ENCODE measurements around the gene CDKAL1.

Gene CDKAL1

DNA sequence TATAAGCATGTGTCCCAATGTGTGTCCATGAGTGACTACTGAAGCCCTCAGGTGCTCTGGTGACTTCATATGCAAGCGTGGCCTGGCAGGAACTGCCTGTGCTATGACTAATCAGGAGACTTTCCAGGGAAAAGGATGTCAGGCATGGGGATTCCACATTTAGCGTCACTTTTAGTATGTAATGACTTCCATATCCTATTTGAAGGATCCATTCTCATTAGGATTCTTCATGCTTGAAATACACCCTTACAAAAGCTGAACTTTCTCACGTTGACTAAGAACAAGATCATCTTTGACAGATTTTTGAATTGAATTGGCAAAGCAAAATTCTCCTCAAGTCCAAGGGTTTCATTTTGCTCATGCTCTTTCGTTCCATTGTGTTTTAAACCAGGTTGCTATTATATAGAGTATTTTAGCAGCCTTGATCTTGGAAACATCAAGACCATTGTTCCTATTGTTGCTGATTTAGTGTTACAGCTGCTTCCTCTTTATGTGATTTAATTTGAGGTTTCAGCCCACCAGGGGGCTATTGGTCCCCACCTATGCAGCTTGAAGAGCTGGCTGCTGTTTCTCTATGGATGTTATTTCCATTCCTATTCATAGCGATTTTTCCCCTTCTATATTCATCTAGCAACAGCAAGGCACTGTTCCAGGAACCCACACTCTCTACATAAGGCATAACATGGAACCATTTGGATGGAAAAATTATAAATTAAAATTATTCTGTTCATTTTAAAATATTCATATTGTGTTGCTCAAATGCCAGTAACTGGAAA is 418.6 kb downstream of the CDKAL1 start:
- TF ChIP-seq ZNF274 (IDR thresholded peaks at IDR 0.05; ENCODE audit: low read depth, low read length), result no peak
- TF ChIP-seq SUZ12 (IDR thresholded peaks at IDR 0.05; ENCODE audit: extremely low read depth, insufficient read depth, insufficient read length), result no peak
- TF ChIP-seq YY1 (IDR thresholded peaks at IDR 0.05; ENCODE audit: insufficient read depth, insufficient read length), result no peak
- no peaks in the 10 kb centered on the region for H3K9me3 ChIP-seq (ENCODE audit: insufficient read depth, low read length)
- no peaks in the 10 kb centered on the region for H3K4me1 ChIP-seq (ENCODE audit: insufficient read depth, insufficient read length)
- H3K4me3 ChIP-seq (ENCODE audit: insufficient read length, low read depth), result no peak overlapping the region
- no peaks in the 10 kb centered on the region for H3K36me3 ChIP-seq (ENCODE audit: insufficient read depth, insufficient read length, low read length)
- H3K27me3 ChIP-seq (ENCODE audit: insufficient read depth, insufficient read length), result no peaks in the 10 kb centered on the region
- DNase-seq (ENCODE audit: low read depth, low spot score), result no peak
- H3K9ac ChIP-seq (ENCODE audit: insufficient read length, low read depth), result no peak overlapping the region

DNA sequence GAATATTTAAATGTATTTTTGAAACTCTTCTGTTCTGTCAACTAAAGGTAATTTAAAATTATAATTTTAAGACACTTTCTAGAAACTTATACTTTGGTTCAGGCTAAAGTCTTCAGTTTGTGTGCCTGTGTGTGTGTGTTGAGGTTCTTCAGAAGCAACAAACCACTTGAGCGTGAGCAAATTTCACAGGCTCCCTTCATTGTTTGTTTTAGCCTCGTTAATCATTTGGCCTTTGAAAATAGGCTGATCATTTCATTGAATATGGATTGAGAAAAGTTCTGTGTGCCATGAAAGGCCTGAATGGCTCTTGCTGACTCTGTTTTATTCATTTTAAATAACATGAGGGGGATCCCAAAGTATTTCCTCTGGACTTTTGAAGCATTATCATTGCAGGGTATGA is 420.1 kb downstream of the CDKAL1 start:
- no peak for DNase-seq (ENCODE audit: low read depth, low spot score)
- H3K4me3 ChIP-seq (ENCODE audit: insufficient read length, low read depth), result no peak overlapping the region
- no peaks in the 10 kb centered on the region for H3K36me3 ChIP-seq (ENCODE audit: insufficient read depth, insufficient read length, low read length)
- H3K27me3 ChIP-seq (ENCODE audit: insufficient read depth, insufficient read length), result no peaks in the 10 kb centered on the region
- H3K9ac ChIP-seq (ENCODE audit: insufficient read length, low read depth), result no peak overlapping the region
- H3K4me1 ChIP-seq (ENCODE audit: insufficient read depth, insufficient read length), result no peaks in the 10 kb centered on the region
- H3K9me3 ChIP-seq (ENCODE audit: insufficient read depth, low read length), result no peaks in the 10 kb centered on the region
- TF ChIP-seq ZNF274 (IDR thresholded peaks at IDR 0.05; ENCODE audit: low read depth, low read length) (no peak), YY1 (IDR thresholded peaks at IDR 0.05; ENCODE audit: insufficient read depth, insufficient read length) (no peak), SUZ12 (IDR thresholded peaks at IDR 0.05; ENCODE audit: extremely low read depth, insufficient read depth, insufficient read length) (no peak)

DNA sequence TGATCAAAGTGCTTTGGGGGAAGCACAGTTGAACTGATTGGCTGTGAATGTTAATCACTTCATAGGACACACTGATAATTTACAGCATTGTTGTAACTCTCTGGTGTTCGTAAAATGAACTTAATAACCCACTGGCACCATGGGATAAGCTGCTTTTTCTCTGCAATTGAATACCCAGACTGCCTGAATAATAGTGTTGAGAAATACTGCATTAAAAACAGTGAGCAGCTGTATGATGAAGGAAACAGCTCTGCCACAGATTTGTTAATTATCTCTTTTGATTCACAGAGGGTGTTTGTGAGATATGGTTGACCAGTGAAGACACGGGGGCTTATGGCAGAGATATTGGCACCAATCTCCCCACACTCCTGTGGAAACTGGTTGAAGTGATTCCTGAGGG is 420.9 kb downstream of the CDKAL1 start:
- H3K36me3 ChIP-seq (ENCODE audit: insufficient read depth, insufficient read length, low read length), result no peaks in the 10 kb centered on the region
- no peak for TF ChIP-seq YY1 (IDR thresholded peaks at IDR 0.05; ENCODE audit: insufficient read depth, insufficient read length)
- TF ChIP-seq ZNF274 (IDR thresholded peaks at IDR 0.05; ENCODE audit: low read depth, low read length), result no peak
- no peak for TF ChIP-seq SUZ12 (IDR thresholded peaks at IDR 0.05; ENCODE audit: extremely low read depth, insufficient read depth, insufficient read length)
- no peak overlapping the region for H3K9ac ChIP-seq (ENCODE audit: insufficient read length, low read depth)
- H3K9me3 ChIP-seq (ENCODE audit: insufficient read depth, low read length), result no peaks in the 10 kb centered on the region
- H3K27me3 ChIP-seq (ENCODE audit: insufficient read depth, insufficient read length), result no peaks in the 10 kb centered on the region
- no peak overlapping the region for H3K4me3 ChIP-seq (ENCODE audit: insufficient read length, low read depth)
- H3K4me1 ChIP-seq (ENCODE audit: insufficient read depth, insufficient read length), result no peaks in the 10 kb centered on the region
- no peak for DNase-seq (ENCODE audit: low read depth, low spot score)

DNA sequence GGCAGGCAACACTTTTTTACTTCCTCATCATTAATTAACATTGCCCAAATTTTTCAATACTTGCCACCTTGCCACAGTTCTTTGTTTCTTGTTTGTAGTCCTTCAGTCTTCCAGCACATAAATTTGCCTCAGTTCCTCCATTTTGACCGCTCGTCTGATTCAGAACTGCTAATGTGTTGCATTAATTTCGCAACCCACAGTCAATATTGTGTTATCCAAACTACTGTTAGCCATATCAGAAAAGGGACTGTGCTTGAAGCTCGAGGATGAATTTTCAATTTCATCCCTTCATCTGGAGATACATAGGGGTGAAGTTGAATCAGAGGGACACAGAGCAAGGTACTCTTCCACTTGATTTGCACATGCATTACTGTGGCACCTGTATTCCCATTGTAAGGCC is 421.5 kb downstream of the CDKAL1 start:
- TF ChIP-seq ZNF274 (IDR thresholded peaks at IDR 0.05; ENCODE audit: low read depth, low read length), result no peak
- TF ChIP-seq YY1 (IDR thresholded peaks at IDR 0.05; ENCODE audit: insufficient read depth, insufficient read length), result no peak
- TF ChIP-seq SUZ12 (IDR thresholded peaks at IDR 0.05; ENCODE audit: extremely low read depth, insufficient read depth, insufficient read length), result no peak
- H3K9ac ChIP-seq (ENCODE audit: insufficient read length, low read depth), result no peak overlapping the region

DNA sequence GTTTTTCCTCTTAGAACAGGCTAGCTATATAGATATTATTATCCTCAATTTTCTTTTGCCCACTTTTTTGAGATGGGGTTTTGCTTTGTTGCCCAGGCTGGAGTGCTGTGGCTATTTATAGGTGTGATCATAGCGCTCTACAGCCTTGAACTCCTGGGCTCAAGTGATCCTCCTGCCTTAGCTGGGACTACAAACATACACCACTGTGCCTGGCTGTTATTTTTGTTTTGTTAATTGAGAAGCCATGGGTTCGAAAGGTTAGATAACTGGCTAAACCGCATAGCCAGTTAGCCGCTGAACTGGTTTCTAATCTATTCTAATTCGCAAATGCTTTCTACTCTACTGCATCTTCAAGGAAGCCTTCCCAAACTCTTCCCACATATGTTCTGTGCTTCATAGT is 425.8 kb downstream of the CDKAL1 start:
- Histone ChIP-seq H3K4me1 (ENCODE audit: insufficient read depth, insufficient read length) (no peaks in the 10 kb centered on the region), H3K9me3 (ENCODE audit: insufficient read depth, low read length) (no peaks in the 10 kb centered on the region), H3K27me3 (ENCODE audit: insufficient read depth, insufficient read length) (no peaks in the 10 kb centered on the region), H3K4me3 (ENCODE audit: insufficient read length, low read depth) (no peak overlapping the region), H3K36me3 (ENCODE audit: insufficient read depth, insufficient read length, low read length) (no peaks in the 10 kb centered on the region), H3K9ac (ENCODE audit: insufficient read length, low read depth) (no peak overlapping the region)
- DNase-seq (ENCODE audit: low read depth, low spot score), result no peak
- TF ChIP-seq SUZ12 (IDR thresholded peaks at IDR 0.05; ENCODE audit: extremely low read depth, insufficient read depth, insufficient read length) (no peak), ZNF274 (IDR thresholded peaks at IDR 0.05; ENCODE audit: low read depth, low read length) (no peak), YY1 (IDR thresholded peaks at IDR 0.05; ENCODE audit: insufficient read depth, insufficient read length) (no peak)

More for the DNA sequence above, 421.5 kb downstream of the CDKAL1 start:
- no peak overlapping the region for H3K4me3 ChIP-seq (ENCODE audit: insufficient read length, low read depth)
- H3K4me1 ChIP-seq (ENCODE audit: insufficient read depth, insufficient read length), result no peaks in the 10 kb centered on the region
- H3K36me3 ChIP-seq (ENCODE audit: insufficient read depth, insufficient read length, low read length), result no peaks in the 10 kb centered on the region
- DNase-seq (ENCODE audit: low read depth, low spot score), result no peak
- no peaks in the 10 kb centered on the region for H3K27me3 ChIP-seq (ENCODE audit: insufficient read depth, insufficient read length)
- H3K9me3 ChIP-seq (ENCODE audit: insufficient read depth, low read length), result no peaks in the 10 kb centered on the region

DNA sequence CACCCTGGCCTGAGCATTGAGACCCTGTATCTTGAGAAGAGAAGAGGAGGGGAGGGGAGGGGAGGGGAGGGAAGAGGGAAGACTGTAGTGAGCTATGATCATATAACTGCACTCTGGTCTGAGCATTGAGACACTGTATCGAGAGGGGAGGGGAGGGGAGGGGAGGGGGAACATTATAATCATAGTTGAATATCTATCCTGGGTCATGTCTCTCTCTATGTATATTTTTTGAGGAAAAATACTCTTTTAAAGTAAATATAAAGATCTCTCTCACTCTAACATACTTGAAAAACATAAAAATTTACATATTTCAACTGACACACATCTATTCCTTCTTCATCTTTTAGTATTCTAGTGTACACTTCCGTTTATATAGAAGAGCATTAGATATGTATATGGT is 431.0 kb downstream of the CDKAL1 start:
- Histone ChIP-seq H3K27me3 (ENCODE audit: insufficient read depth, insufficient read length) (no peaks in the 10 kb centered on the region), H3K36me3 (ENCODE audit: insufficient read depth, insufficient read length, low read length) (no peaks in the 10 kb centered on the region), H3K4me3 (ENCODE audit: insufficient read length, low read depth) (no peak overlapping the region), H3K9ac (ENCODE audit: insufficient read length, low read depth) (no peak overlapping the region), H3K4me1 (ENCODE audit: insufficient read depth, insufficient read length) (no peaks in the 10 kb centered on the region), H3K9me3 (ENCODE audit: insufficient read depth, low read length) (peaks cover 9% of the 10 kb centered on the region; the same call in 1 of the 2 replicates)
- DNase-seq (ENCODE audit: low read depth, low spot score), result no peak
- TF ChIP-seq ZNF274 (IDR thresholded peaks at IDR 0.05; ENCODE audit: low read depth, low read length), result no peak
- no peak for TF ChIP-seq SUZ12 (IDR thresholded peaks at IDR 0.05; ENCODE audit: extremely low read depth, insufficient read depth, insufficient read length)
- TF ChIP-seq YY1 (IDR thresholded peaks at IDR 0.05; ENCODE audit: insufficient read depth, insufficient read length), result no peak

DNA sequence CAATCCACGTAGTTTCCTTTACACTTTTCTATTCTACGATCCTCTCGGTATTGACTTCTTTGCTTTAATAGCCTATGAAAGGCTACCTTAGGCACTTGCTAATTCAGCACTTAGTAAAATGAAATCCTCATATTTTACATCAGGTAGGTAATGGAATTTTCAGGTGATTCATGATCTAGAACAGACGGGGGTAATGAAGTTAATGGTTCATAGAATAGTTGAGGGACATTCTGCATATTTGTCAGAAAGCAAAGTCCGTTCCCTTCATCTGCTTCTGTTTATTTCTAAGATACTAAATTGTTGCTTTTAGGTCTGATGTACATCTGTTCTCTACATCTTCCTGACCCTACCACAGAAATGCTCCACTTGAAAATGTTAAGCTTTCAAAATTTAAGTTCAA is 431.7 kb downstream of the CDKAL1 start:
- H3K9ac ChIP-seq (ENCODE audit: insufficient read length, low read depth), result no peak overlapping the region
- no peak overlapping the region for H3K4me3 ChIP-seq (ENCODE audit: insufficient read length, low read depth)
- H3K9me3 ChIP-seq (ENCODE audit: insufficient read depth, low read length), result peaks cover 9% of the 10 kb centered on the region; the same call in 1 of the 2 replicates
- DNase-seq (ENCODE audit: low read depth, low spot score), result no peak
- no peaks in the 10 kb centered on the region for H3K36me3 ChIP-seq (ENCODE audit: insufficient read depth, insufficient read length, low read length)
- H3K27me3 ChIP-seq (ENCODE audit: insufficient read depth, insufficient read length), result no peaks in the 10 kb centered on the region
- no peaks in the 10 kb centered on the region for H3K4me1 ChIP-seq (ENCODE audit: insufficient read depth, insufficient read length)
- TF ChIP-seq SUZ12 (IDR thresholded peaks at IDR 0.05; ENCODE audit: extremely low read depth, insufficient read depth, insufficient read length) (no peak), YY1 (IDR thresholded peaks at IDR 0.05; ENCODE audit: insufficient read depth, insufficient read length) (no peak), ZNF274 (IDR thresholded peaks at IDR 0.05; ENCODE audit: low read depth, low read length) (no peak)
